Gastrocnemius medialis (tissue), 4 donors: ENCODE data around the gene NRSN1.

Experiments
- POLR2A ChIP-seq, 2 donors: fragments of 450-650 bp; IDR thresholded peaks; one replicate each; pipeline ENCODE4 v1.6.1; 2017; ENCODE audit warnings: antibody characterized with exemption in 2 of 2, mild to moderate bottlenecking in 2 of 2, moderate library complexity in 2 of 2
- TF ChIP-seq, protein P1 (sequence below), 5 experiments: fragments of 450-650 bp in 3 of 5; fragments of 200-600 bp in 2 of 5; sonication (generic) in 2 of 5; IDR thresholded peaks in 4 of 5; conservative IDR thresholded peaks in 1 of 5; 1 replicate in 4 of 5; 2 replicates in 1 of 5; pipeline ENCODE4 v1.5.1; 2016 to 2019; ENCODE audit warnings: antibody characterized with exemption in 5 of 5, mild to moderate bottlenecking in 3 of 5, moderate library complexity in 3 of 5

DNA sequence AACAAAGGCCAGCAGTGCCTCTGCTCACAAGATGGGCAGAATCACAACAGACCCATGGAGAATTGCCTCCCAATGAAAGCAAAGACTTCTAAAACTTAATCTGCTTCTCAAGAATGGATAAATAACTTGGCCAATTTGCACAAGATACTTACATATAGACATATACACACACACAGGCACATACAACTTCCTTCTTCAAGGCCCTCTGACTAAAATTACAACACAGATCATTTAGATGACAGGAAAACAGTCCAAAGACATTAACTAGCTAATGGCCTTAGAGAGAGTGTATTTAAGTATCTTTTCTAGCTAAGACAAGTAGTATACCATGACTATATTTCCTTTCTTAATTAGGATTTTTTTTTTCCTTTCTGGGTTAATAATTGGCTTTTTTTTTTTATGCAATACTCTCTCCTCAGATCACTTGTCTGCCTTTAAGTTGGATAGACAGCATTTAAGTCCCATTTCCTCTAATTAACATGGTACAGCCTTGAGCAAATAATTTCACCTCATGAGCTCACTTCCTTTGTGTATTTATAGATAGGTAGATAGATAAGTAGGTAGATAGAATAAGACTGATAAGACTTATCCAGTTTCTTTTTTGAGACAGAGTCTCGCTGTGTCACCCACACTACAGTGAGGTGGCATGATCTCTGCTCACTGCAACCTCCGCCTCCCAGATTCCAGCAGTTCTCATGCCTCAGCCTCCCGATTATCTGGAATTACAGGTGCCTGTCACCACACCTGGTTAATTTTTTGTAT is 70.0 kb downstream of the NRSN1 start:
- TF ChIP-seq POLR2A (IDR thresholded peaks at IDR 0.05) = no peak
- TF ChIP-seq, protein P1, sequence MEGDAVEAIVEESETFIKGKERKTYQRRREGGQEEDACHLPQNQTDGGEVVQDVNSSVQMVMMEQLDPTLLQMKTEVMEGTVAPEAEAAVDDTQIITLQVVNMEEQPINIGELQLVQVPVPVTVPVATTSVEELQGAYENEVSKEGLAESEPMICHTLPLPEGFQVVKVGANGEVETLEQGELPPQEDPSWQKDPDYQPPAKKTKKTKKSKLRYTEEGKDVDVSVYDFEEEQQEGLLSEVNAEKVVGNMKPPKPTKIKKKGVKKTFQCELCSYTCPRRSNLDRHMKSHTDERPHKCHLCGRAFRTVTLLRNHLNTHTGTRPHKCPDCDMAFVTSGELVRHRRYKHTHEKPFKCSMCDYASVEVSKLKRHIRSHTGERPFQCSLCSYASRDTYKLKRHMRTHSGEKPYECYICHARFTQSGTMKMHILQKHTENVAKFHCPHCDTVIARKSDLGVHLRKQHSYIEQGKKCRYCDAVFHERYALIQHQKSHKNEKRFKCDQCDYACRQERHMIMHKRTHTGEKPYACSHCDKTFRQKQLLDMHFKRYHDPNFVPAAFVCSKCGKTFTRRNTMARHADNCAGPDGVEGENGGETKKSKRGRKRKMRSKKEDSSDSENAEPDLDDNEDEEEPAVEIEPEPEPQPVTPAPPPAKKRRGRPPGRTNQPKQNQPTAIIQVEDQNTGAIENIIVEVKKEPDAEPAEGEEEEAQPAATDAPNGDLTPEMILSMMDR (IDR thresholded peaks at IDR 0.05 in 4 of 5, conservative IDR thresholded peaks at IDR 0.05 in 1 of 5) = no peak
